ENCODE data around the gene GRN. TPM values are rescaled to one million over a fixed set of nuclear protein-coding genes. Genes with fewer than 3 reads are reported as not detected.

GRN gene
- total RNA-seq, 4 donors from 2014 or later: 159 to 223 (median 188) TPM

DNA sequence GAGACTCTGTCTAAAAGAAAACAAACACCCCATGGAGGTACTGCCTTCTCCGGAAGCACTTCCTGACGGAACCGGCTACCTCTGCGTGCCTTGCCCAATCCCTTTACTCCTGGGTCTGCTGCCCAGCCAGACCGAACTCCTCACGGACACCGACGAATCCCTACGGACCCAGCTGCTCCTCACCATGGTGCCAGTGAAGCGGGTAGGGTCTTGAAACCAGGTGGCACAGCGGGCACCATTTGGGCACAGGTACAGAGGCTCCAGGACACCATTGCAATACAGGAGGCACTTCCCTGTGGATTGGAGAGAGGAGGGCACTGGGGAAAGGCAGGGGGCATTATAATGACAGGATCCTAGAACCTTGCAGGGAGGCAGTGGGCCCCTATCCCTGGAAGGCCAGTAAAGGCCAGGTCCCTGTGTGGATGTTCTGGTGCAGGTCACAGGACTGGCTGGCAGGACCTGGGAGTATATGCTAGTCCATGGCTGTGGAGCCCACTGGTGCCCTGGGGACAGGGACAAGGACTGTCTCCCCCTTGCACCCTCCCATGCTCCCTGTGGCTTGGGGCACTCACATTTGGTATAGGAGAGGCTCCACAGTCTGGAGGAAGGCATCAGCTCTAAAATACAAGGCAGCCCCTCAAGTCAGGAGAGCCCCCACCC, 22.7 kb upstream of the GRN start:
- 94 to 100% methylated on average over 2 to 11 of the region's 11 CpGs for WGBS, 2 donors
- H3K9me3 ChIP-seq: no peaks in the 10 kb centered on the region
- peaks cover 0 to 41% (median 7%) of the 10 kb centered on the region in 3 donors for H3K36me3 ChIP-seq
- H3K27me3 ChIP-seq: peaks cover 0 to 7% of the 10 kb centered on the region in 2 donors
- no peak overlapping the region for H3K27ac ChIP-seq
- no peak overlapping the region for H3K4me3 ChIP-seq
- TF ChIP-seq, protein P1, sequence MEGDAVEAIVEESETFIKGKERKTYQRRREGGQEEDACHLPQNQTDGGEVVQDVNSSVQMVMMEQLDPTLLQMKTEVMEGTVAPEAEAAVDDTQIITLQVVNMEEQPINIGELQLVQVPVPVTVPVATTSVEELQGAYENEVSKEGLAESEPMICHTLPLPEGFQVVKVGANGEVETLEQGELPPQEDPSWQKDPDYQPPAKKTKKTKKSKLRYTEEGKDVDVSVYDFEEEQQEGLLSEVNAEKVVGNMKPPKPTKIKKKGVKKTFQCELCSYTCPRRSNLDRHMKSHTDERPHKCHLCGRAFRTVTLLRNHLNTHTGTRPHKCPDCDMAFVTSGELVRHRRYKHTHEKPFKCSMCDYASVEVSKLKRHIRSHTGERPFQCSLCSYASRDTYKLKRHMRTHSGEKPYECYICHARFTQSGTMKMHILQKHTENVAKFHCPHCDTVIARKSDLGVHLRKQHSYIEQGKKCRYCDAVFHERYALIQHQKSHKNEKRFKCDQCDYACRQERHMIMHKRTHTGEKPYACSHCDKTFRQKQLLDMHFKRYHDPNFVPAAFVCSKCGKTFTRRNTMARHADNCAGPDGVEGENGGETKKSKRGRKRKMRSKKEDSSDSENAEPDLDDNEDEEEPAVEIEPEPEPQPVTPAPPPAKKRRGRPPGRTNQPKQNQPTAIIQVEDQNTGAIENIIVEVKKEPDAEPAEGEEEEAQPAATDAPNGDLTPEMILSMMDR (IDR thresholded peaks at IDR 0.05): no peak
- TF ChIP-seq EP300 (IDR thresholded peaks at IDR 0.05) (no peak), POLR2A (IDR thresholded peaks at IDR 0.05) (no peak)
- no peak for DNase-seq (ENCODE audit: low spot score in 2 of 2)
- peaks cover 0 to 40% (median 18%) of the 10 kb centered on the region in 4 donors for H3K4me1 ChIP-seq

DNA sequence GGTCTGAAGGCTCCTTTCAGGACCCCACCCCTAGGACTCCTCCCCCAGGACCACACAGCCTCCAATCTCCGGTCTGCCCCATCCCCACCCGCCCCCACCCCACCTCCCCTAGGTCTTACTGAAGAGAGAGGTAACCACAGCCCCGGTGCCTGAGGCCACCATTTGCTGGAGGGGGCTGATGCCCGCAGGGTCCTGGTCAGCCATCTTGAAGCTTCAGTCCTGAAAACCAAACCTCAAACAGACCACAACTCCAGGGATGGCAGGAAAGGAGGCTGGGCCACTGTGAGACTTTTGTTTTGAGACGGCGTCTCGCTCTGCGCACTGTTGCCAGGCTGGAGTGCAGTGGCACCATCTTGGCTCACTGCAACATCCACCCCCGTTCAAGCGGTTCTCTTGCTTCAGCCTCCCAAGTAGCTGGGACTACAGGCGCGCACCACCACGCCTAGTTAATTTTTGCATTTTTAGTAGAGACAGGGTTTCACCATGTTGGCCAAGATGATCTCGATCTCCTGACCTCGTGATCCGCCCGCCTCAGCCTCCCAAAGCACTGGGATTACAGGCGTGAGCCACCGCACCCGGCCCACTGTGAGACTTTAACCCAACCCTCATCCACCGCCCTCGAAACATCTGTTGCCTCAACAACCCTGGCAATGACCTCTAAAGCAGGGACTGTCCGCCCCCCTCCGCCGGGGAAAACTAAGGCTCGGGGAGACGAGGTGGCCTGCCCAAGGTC, 21.6 kb upstream of the GRN start:
- Histone ChIP-seq H3K4me3 (peak overlapping the region; percentile 84 to 99 (median 95)), H3K27me3 (no peaks in the 10 kb centered on the region), H3K9me3 (no peaks in the 10 kb centered on the region), H3K27ac (peak overlapping the region in 1 of 4 donors; percentile 91), H3K36me3 (peaks cover 0 to 41% (median 7%) of the 10 kb centered on the region in 3 donors), H3K4me1 (peaks cover 0 to 41% (median 18%) of the 10 kb centered on the region in 4 donors)
- WGBS, 2 donors: 55 to 65% methylated on average over 25 to 26 of the region's 27 CpGs
- TF ChIP-seq EP300 (IDR thresholded peaks at IDR 0.05): no peak
- no peak for TF ChIP-seq POLR2A (IDR thresholded peaks at IDR 0.05)
- TF ChIP-seq, protein P1 (IDR thresholded peaks at IDR 0.05): no peak
- no peak for DNase-seq (ENCODE audit: low spot score in 2 of 2)

DNA sequence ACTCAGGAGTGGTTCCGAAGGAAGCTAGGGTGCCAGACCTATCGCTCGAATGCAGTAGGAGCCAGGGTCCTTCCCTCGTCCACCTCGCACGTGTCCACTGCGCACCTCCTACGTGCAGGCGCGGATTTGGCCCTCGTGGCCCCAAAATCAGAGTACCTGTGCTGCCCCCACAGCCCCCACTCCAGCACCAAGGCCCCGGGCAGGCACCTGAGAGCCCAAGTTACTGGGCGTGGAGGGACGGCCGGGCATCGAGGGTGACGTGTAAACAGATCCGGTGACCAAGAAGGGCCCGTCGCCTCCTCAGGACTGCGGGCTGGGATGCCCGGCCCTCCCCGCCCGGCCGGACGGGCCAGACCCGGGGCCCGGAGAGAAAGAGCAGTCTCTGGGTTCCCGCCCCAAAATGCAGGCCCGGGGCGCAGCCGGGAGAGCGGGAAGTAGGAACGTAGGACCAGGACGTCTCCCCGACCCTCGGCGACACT, 21.0 kb upstream of the GRN start:
- Histone ChIP-seq H3K27ac (peak overlapping the region in 3 of 4 donors; percentile 79 to 93 (median 91)), H3K27me3 (no peaks in the 10 kb centered on the region), H3K9me3 (no peaks in the 10 kb centered on the region), H3K4me3 (peak overlapping the region; percentile 84 to 99 (median 95)), H3K4me1 (peaks cover 0 to 41% (median 18%) of the 10 kb centered on the region in 4 donors), H3K36me3 (peaks cover 0 to 36% (median 7%) of the 10 kb centered on the region in 3 donors)
- TF ChIP-seq, protein P1 (IDR thresholded peaks at IDR 0.05): no peak
- no peak for TF ChIP-seq EP300 (IDR thresholded peaks at IDR 0.05)
- no peak for TF ChIP-seq POLR2A (IDR thresholded peaks at IDR 0.05)
- WGBS, 2 donors: 1 to 3% methylated on average over 19 to 38 of the region's 38 CpGs
- no peak for DNase-seq (ENCODE audit: low spot score in 2 of 2)

DNA sequence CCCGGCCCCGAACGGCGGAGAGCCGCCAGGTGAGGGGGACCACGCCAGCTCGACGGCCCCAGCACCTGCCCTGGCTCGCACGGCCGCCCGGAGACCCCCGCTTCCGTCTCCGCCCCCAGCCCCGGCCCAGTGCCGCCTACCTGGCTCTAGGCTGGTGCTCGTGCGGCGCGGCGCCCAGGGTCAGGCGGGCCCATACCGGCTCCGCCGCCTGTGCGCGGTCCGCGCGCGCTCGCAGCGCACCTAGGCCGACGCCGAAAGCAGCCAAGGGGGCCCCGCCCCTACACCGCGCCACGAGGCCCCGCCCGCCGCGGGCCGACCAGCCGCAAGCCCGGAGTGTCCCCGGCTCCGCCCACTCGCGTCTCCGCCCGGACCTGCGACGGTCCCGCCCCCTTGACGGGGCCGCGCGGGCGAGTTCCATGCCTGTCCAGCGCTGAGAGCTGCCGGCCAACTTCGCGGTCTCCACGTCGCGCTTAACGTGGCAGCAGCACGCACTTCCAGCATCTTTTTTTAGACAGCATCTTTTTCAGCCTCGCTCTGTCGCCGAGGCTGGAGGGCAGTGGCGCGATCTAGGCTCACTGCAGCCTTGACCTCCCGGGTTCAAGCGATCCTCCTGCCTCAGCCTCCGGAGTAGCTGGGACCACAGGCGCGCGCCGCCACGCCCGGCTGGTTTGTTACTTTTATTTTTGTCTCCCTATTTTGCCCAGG, 20.4 kb upstream of the GRN start, which contains the start of gene SLC25A39:
SLC25A39 (minus strand) TSS at position 253 of the 705 bp plus-strand sequence. CDS start 1,261 bp downstream, outside the sequence.
- 0% methylated on average over 28 to 44 of the region's 85 CpGs for WGBS, 2 donors
- Histone ChIP-seq H3K4me1 (peaks cover 0 to 41% (median 18%) of the 10 kb centered on the region in 4 donors), H3K4me3 (peak within 1 kb of the TSS; percentile 84 to 99 (median 95)), H3K9me3 (no peaks in the 10 kb centered on the region), H3K36me3 (peaks cover 0 to 30% (median 7%) of the 10 kb centered on the region in 3 donors), H3K27me3 (no peaks in the 10 kb centered on the region), H3K27ac (peak within 1 kb of the TSS; percentile 79 to 97 (median 92))
- DNase-seq (ENCODE audit: low spot score in 2 of 2): peak; percentile 87 to 91
- TF ChIP-seq EP300 (IDR thresholded peaks at IDR 0.05) (peak in 1 of 2 donors; percentile 90), POLR2A (IDR thresholded peaks at IDR 0.05) (peak; percentile 24 to 85)
- TF ChIP-seq, protein P1 (IDR thresholded peaks at IDR 0.05): peak in 2 of 5 experiments; percentile 30 to 61
